Gastrocnemius medialis (tissue), 4 donors: ENCODE results near the gene CBX5.
A peak's percentile ranks its signal among the peaks of the same experiment; 100 is the strongest.

ENCODE experiments used
- CTCF ChIP-seq, 5 experiments: fragments of 450-650 bp in 3 of 5; fragments of 200-600 bp in 2 of 5; sonication (generic) in 2 of 5; IDR thresholded peaks in 4 of 5; conservative IDR thresholded peaks in 1 of 5; 1 replicate in 4 of 5; 2 replicates in 1 of 5; pipeline ENCODE4 v1.5.1; 2016 to 2019; ENCODE audit warnings: antibody characterized with exemption in 5 of 5, mild to moderate bottlenecking in 3 of 5, moderate library complexity in 3 of 5
- POLR2A ChIP-seq, 2 donors: fragments of 450-650 bp; IDR thresholded peaks; one replicate each; pipeline ENCODE4 v1.6.1; 2017; ENCODE audit warnings: antibody characterized with exemption in 2 of 2, mild to moderate bottlenecking in 2 of 2, moderate library complexity in 2 of 2

- no peak for TF ChIP-seq CTCF (IDR thresholded peaks at IDR 0.05 in 4 of 5, conservative IDR thresholded peaks at IDR 0.05 in 1 of 5)
- peak; percentile 40 to 44 for TF ChIP-seq POLR2A (IDR thresholded peaks at IDR 0.05)
Measured at GRCh38 chr12:54197010-54197409, 82.9 kb downstream of the CBX5 start.
